ENCODE measurements around the gene SYAP1.
A peak's percentile ranks its signal among the peaks of the same experiment; 100 is the strongest.
"Not testable (repeated sequence)": the region's sequence is repeated elsewhere in the genome, so short reads cannot be mapped to it uniquely, and the experiment has no call there.

Gene SYAP1

GRCh38 chrX:16712548-16713155 lies 6.8 kb upstream of the SYAP1 start, which contains the start of gene CTPS2:
Gene CTPS2 (minus strand): TSS chrX:16712669. CDS start chrX:16702902, 9,767 bp downstream.
- Mint-ChIP-seq H3K4me3 (peak within 1 kb of the TSS; percentile 88), H3K9me3 (no peaks in the 10 kb centered on the region), H3K27me3 (no peaks in the 10 kb centered on the region), H3K4me1 (peaks cover 14% of the 10 kb centered on the region), H3K27ac (peak within 1 kb of the TSS; percentile 88), H3K36me3 (no peaks in the 10 kb centered on the region)

GRCh38 chrX:16714504-16714903 lies 4.9 kb upstream of the SYAP1 start:
- H3K27ac Mint-ChIP-seq = no peak overlapping the region
- no peaks in the 10 kb centered on the region for H3K27me3 Mint-ChIP-seq
- H3K9me3 Mint-ChIP-seq = no peaks in the 10 kb centered on the region
- no peaks in the 10 kb centered on the region for H3K36me3 Mint-ChIP-seq
- H3K4me1 Mint-ChIP-seq = peaks cover 18% of the 10 kb centered on the region
- H3K4me3 Mint-ChIP-seq = no peak overlapping the region

GRCh38 chrX:16715638-16716037 lies 3.8 kb upstream of the SYAP1 start:
- H3K27me3 Mint-ChIP-seq, H3K27ac Mint-ChIP-seq, H3K4me3 Mint-ChIP-seq, H3K36me3 Mint-ChIP-seq, H3K9me3 Mint-ChIP-seq: not testable (repeated sequence)
- H3K4me1 Mint-ChIP-seq = peaks cover 25% of the 10 kb centered on the region

- H3K4me3 Mint-ChIP-seq, H3K27me3 Mint-ChIP-seq, H3K27ac Mint-ChIP-seq, H3K36me3 Mint-ChIP-seq, H3K9me3 Mint-ChIP-seq: not testable (repeated sequence)
- H3K4me1 Mint-ChIP-seq = peaks cover 25% of the 10 kb centered on the region
Observed at GRCh38 chrX:16716451-16716850, 3.0 kb upstream of the SYAP1 start.

- peaks cover 37% of the 10 kb centered on the region for H3K4me1 Mint-ChIP-seq
- H3K4me3 Mint-ChIP-seq = peak overlapping the region; percentile 93
- no peaks in the 10 kb centered on the region for H3K27me3 Mint-ChIP-seq
- H3K9me3 Mint-ChIP-seq = no peaks in the 10 kb centered on the region
- H3K36me3 Mint-ChIP-seq = peaks cover 2% of the 10 kb centered on the region
- peak overlapping the region; percentile 96 for H3K27ac Mint-ChIP-seq
Observed at GRCh38 chrX:16718824-16719333, 533 bp upstream of the SYAP1 start.

- no peaks in the 10 kb centered on the region for H3K9me3 Mint-ChIP-seq
- H3K36me3 Mint-ChIP-seq = peaks cover 7% of the 10 kb centered on the region
- H3K27me3 Mint-ChIP-seq = no peaks in the 10 kb centered on the region
- H3K4me3 Mint-ChIP-seq = no peak overlapping the region
- no peak overlapping the region for H3K27ac Mint-ChIP-seq
- peaks cover 48% of the 10 kb centered on the region for H3K4me1 Mint-ChIP-seq
Observed at GRCh38 chrX:16722481-16722880, 3.1 kb downstream of the SYAP1 start.

GRCh38 chrX:16725072-16725471 lies 5.7 kb downstream of the SYAP1 start:
- H3K4me3 Mint-ChIP-seq = no peak overlapping the region

GRCh38 chrX:16726347-16726988 lies 7.1 kb downstream of the SYAP1 start:
- not testable (repeated sequence) for H3K27ac Mint-ChIP-seq, H3K4me3 Mint-ChIP-seq, H3K27me3 Mint-ChIP-seq, H3K36me3 Mint-ChIP-seq, H3K9me3 Mint-ChIP-seq
- H3K4me1 Mint-ChIP-seq = peaks cover 28% of the 10 kb centered on the region

More at GRCh38 chrX:16725072-16725471, 5.7 kb downstream of the SYAP1 start:
- Mint-ChIP-seq H3K27ac (no peak overlapping the region), H3K27me3 (no peaks in the 10 kb centered on the region), H3K36me3 (peaks cover 7% of the 10 kb centered on the region), H3K4me1 (peaks cover 42% of the 10 kb centered on the region), H3K9me3 (no peaks in the 10 kb centered on the region)

- peaks cover 7% of the 10 kb centered on the region for H3K36me3 Mint-ChIP-seq
- peaks cover 23% of the 10 kb centered on the region for H3K4me1 Mint-ChIP-seq
- H3K27me3 Mint-ChIP-seq = no peaks in the 10 kb centered on the region
- H3K9me3 Mint-ChIP-seq = no peaks in the 10 kb centered on the region
- no peak overlapping the region for H3K4me3 Mint-ChIP-seq
- H3K27ac Mint-ChIP-seq = no peak overlapping the region
Observed at GRCh38 chrX:16727637-16728036, 8.2 kb downstream of the SYAP1 start.

- Mint-ChIP-seq H3K4me1 (peaks cover 8% of the 10 kb centered on the region), H3K4me3 (no peak overlapping the region), H3K27me3 (no peaks in the 10 kb centered on the region), H3K36me3 (peaks cover 7% of the 10 kb centered on the region), H3K27ac (no peak overlapping the region), H3K9me3 (no peaks in the 10 kb centered on the region)
Observed at GRCh38 chrX:16730450-16730849, 11.0 kb downstream of the SYAP1 start.

- Mint-ChIP-seq H3K27ac (no peak overlapping the region), H3K27me3 (no peaks in the 10 kb centered on the region), H3K9me3 (no peaks in the 10 kb centered on the region), H3K4me1 (peaks cover 4% of the 10 kb centered on the region), H3K4me3 (no peak overlapping the region), H3K36me3 (peaks cover 9% of the 10 kb centered on the region)
Observed at GRCh38 chrX:16733013-16733412, 13.6 kb downstream of the SYAP1 start.

- Mint-ChIP-seq H3K9me3 (no peaks in the 10 kb centered on the region), H3K4me3 (no peak overlapping the region), H3K4me1 (peaks cover 4% of the 10 kb centered on the region), H3K27ac (no peak overlapping the region), H3K36me3 (peaks cover 11% of the 10 kb centered on the region), H3K27me3 (no peaks in the 10 kb centered on the region)
Observed at GRCh38 chrX:16737024-16737423, 17.6 kb downstream of the SYAP1 start.

- Mint-ChIP-seq H3K4me1 (no peaks in the 10 kb centered on the region), H3K36me3 (peaks cover 11% of the 10 kb centered on the region)
Observed at GRCh38 chrX:16739574-16739973, 20.2 kb downstream of the SYAP1 start.

GRCh38 chrX:16743604-16744325 lies 24.4 kb downstream of the SYAP1 start:
- Mint-ChIP-seq H3K4me3 (no peak overlapping the region), H3K27me3 (no peaks in the 10 kb centered on the region), H3K27ac (no peak overlapping the region), H3K9me3 (no peaks in the 10 kb centered on the region), H3K4me1 (no peaks in the 10 kb centered on the region), H3K36me3 (peaks cover 4% of the 10 kb centered on the region)

More at GRCh38 chrX:16739574-16739973, 20.2 kb downstream of the SYAP1 start:
- Mint-ChIP-seq H3K9me3 (no peaks in the 10 kb centered on the region), H3K4me3 (no peak overlapping the region), H3K27me3 (no peaks in the 10 kb centered on the region), H3K27ac (no peak overlapping the region)

- peaks cover 4% of the 10 kb centered on the region for H3K36me3 Mint-ChIP-seq
- H3K27me3 Mint-ChIP-seq = no peaks in the 10 kb centered on the region
- no peaks in the 10 kb centered on the region for H3K9me3 Mint-ChIP-seq
- no peak overlapping the region for H3K4me3 Mint-ChIP-seq
- H3K4me1 Mint-ChIP-seq = no peaks in the 10 kb centered on the region
- no peak overlapping the region for H3K27ac Mint-ChIP-seq
Observed at GRCh38 chrX:16745102-16745501, 25.7 kb downstream of the SYAP1 start.

GRCh38 chrX:16745659-16746058 lies 26.2 kb downstream of the SYAP1 start:
- Mint-ChIP-seq H3K36me3 (peaks cover 2% of the 10 kb centered on the region), H3K27me3 (no peaks in the 10 kb centered on the region), H3K4me3 (no peak overlapping the region), H3K4me1 (no peaks in the 10 kb centered on the region), H3K9me3 (no peaks in the 10 kb centered on the region), H3K27ac (no peak overlapping the region)

Measured in activated naive CD4-positive, alpha-beta T cell treated with anti-CD3 and anti-CD28 coated beads, Interleukin-2, amount 50 U/mL, for 24 hours (primary cell).